Gastroesophageal sphincter (tissue), 3 donors: ENCODE data around the gene VMP1.

Source experiments
- EP300 ChIP-seq: sonication (generic); formaldehyde crosslinking; IDR thresholded peaks from one replicate; pipeline ENCODE4 v1.6.1; 2017; ENCODE audit warnings: antibody characterized with exemption, mild to moderate bottlenecking
- POLR2A ChIP-seq, 2 donors: fragments of 450-650 bp; IDR thresholded peaks; one replicate each; pipeline ENCODE4 v1.6.1; 2017; ENCODE audit warnings: antibody characterized with exemption in 2 of 2, mild to moderate bottlenecking in 2 of 2, moderate library complexity in 1 of 2
- POLR2AphosphoS5 ChIP-seq: sonication (generic); formaldehyde crosslinking; IDR thresholded peaks from one replicate; pipeline ENCODE4 v1.6.1; 2017; ENCODE audit warnings: antibody characterized with exemption
- TF ChIP-seq, protein P1 (sequence below), 4 experiments: fragments of 200-600 bp in 2 of 4; fragments of 450-650 bp in 2 of 4; sonication (generic) in 1 of 4; IDR thresholded peaks; one replicate each; pipeline ENCODE4 v1.5.1; 2017 to 2019; ENCODE audit warnings: antibody characterized with exemption in 4 of 4, mild to moderate bottlenecking in 2 of 4, moderate library complexity in 2 of 4

DNA sequence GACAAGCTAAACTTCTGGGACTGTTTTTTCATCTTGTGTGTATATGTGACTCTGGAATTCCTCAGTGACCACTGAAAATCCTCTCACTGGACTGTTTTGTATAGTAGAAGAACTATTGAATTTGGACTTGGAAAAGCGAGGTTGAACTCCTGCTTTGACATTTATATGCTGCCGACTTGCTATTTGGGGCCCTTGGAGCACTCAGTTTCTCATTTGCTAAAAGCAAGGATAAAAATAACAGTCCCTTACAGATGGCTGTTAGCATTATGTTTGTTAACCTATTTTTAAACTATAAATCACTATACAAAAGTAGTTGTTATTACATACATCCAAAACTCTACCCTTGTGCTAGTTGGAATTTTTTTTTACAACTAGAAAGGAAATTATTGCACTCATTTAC, 9.0 kb downstream of the VMP1 start:
- TF ChIP-seq, protein P1, sequence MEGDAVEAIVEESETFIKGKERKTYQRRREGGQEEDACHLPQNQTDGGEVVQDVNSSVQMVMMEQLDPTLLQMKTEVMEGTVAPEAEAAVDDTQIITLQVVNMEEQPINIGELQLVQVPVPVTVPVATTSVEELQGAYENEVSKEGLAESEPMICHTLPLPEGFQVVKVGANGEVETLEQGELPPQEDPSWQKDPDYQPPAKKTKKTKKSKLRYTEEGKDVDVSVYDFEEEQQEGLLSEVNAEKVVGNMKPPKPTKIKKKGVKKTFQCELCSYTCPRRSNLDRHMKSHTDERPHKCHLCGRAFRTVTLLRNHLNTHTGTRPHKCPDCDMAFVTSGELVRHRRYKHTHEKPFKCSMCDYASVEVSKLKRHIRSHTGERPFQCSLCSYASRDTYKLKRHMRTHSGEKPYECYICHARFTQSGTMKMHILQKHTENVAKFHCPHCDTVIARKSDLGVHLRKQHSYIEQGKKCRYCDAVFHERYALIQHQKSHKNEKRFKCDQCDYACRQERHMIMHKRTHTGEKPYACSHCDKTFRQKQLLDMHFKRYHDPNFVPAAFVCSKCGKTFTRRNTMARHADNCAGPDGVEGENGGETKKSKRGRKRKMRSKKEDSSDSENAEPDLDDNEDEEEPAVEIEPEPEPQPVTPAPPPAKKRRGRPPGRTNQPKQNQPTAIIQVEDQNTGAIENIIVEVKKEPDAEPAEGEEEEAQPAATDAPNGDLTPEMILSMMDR (IDR thresholded peaks at IDR 0.05), result no peak
- no peak for TF ChIP-seq EP300
- TF ChIP-seq POLR2A (IDR thresholded peaks at IDR 0.05), result no peak
- no peak for TF ChIP-seq POLR2AphosphoS5
